A673 (cell line): ENCODE results near the gene VPS8.

ENCODE experiments used
- CTCF ChIP-seq: fragments of 300-800, 200-600 bp; sonication (generic); conservative IDR thresholded peaks from 2 replicates; pipeline ENCODE4 v1.5.1; 2017; ENCODE audit warnings: low read depth, mild to moderate bottlenecking, antibody characterized with exemption, low read length, moderate library complexity, mixed read lengths
- EZH2 ChIP-seq: fragments of 200-600 bp; sonication (generic); IDR thresholded peaks from 2 replicates; pipeline ENCODE4 v1.6.1; 2017; ENCODE audit warnings: borderline replicate concordance, low read depth, mild to moderate bottlenecking, mixed read lengths, antibody characterized with exemption, low read length; ENCODE audit not compliant: poor library complexity, severe bottlenecking

GRCh38 chr3:184832903-184833302 lies 20.9 kb downstream of the VPS8 start:
- TF ChIP-seq CTCF, result no peak
- no peak for TF ChIP-seq EZH2
